Activated naive CD4-positive, alpha-beta T cell treated with anti-CD3 and anti-CD28 coated beads for 36 hours (primary cell): ENCODE results near the gene SRGAP2B. TPM values are rescaled to one million over a fixed set of nuclear protein-coding genes. Genes with fewer than 3 reads are reported as not detected.
"Not testable (repeated sequence)": the region's sequence is repeated elsewhere in the genome, so short reads cannot be mapped to it uniquely, and the experiment has no call there.

Source experiments
- CTCF ChIA-PET: fragments of 350-600 bp; sonication (Branson Sonifier 250); formaldehyde crosslinking; loops from one replicate; lab custom pipeline; 2021; ENCODE audit warnings: antibody characterized with exemption; lab: Charles Lee
- DNase-seq: peaks from one replicate; pipeline ENCODE4 v3.0.0-alpha.2; 2020
- H3K27ac Mint-ChIP-seq: one replicate; pipeline ENCODE4 v1.8.0; 2021; ENCODE audit warnings: mild to moderate bottlenecking, mixed read lengths
- H3K27me3 Mint-ChIP-seq: one replicate; pipeline ENCODE4 v1.8.0; 2021; ENCODE audit warnings: low read depth, mixed read lengths
- H3K36me3 Mint-ChIP-seq: one replicate; pipeline ENCODE4 v1.8.0; 2021; ENCODE audit warnings: low read depth, mixed read lengths
- H3K4me1 Mint-ChIP-seq: one replicate; pipeline ENCODE4 v1.8.0; 2021; ENCODE audit warnings: low read depth, mixed read lengths
- H3K4me3 Mint-ChIP-seq: one replicate; pipeline ENCODE4 v1.8.0; 2021; ENCODE audit warnings: mild to moderate bottlenecking, moderate library complexity, mixed read lengths
- H3K9me3 Mint-ChIP-seq: one replicate; pipeline ENCODE4 v1.8.0; 2021; ENCODE audit warnings: mixed read lengths
- intact Hi-C: fragments of 100-400 bp; cut with micrococcal nuclease; formaldehyde crosslinking; loops from one replicate; pipeline ENCODE4 v1.15.1; 2023
- total RNA-seq, 2 experiments: library from RNA; stranded (reverse); gene quantifications; one replicate each; pipeline ENCODE4 v1.2.3, GENCODE V29; 2021

Gene SRGAP2B
- total RNA-seq, 2 experiments from 2014 or later: 22.4 to 24.2 TPM

DNA sequence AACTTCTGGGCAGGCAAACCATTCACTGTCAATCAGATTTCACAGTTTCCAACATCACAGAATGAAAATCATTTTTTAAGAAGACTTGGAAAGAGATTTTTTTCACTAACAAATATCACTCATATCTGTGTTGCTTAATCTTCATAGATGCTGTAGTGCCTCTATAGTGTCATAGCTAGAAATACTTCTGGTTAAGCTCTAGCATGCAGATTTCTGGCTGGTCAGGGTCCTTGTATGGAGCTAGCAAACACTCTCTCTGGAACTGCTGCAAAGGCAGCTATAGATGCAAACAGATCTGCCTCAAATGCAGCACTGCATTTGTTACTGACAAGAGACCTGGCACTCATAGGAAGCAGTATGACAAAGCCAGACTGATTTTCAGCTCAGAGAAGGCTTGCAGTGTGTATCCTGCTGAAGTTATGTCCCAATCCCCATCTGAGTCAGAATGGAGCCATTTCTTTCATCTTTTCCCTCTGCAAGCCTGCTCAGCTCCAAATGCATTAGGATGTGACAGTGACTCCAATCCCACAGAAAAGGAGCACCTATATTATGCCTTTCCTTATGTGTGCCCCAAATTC lies 99.2 kb downstream of the SRGAP2B start:
- DNase-seq, intact Hi-C loops, H3K27me3 Mint-ChIP-seq, H3K27ac Mint-ChIP-seq, H3K4me1 Mint-ChIP-seq, H3K36me3 Mint-ChIP-seq, CTCF ChIA-PET, H3K4me3 Mint-ChIP-seq, H3K9me3 Mint-ChIP-seq: not testable (repeated sequence)

DNA sequence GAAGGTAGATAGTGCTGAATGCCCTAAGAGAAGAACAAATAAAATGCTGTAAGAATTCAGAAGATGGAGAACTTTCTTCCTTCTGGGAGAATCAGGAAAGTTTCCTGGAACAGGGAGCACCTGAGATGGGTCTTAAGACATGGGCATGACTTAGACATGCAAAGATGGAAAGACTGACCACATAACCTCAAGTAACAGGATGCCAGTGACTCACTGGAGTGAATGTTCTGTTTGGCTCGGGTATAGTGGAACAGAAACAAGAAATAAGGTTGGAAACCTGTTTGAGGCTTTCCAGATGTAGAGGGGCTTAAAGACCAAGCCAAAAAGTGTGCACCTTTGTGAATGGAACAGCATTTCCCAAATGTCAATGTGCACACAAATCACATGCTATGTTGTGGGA lies 102.2 kb downstream of the SRGAP2B start:
- H3K27ac Mint-ChIP-seq, intact Hi-C loops, CTCF ChIA-PET, H3K36me3 Mint-ChIP-seq, H3K9me3 Mint-ChIP-seq, H3K4me3 Mint-ChIP-seq, H3K27me3 Mint-ChIP-seq, DNase-seq, H3K4me1 Mint-ChIP-seq: not testable (repeated sequence)

DNA sequence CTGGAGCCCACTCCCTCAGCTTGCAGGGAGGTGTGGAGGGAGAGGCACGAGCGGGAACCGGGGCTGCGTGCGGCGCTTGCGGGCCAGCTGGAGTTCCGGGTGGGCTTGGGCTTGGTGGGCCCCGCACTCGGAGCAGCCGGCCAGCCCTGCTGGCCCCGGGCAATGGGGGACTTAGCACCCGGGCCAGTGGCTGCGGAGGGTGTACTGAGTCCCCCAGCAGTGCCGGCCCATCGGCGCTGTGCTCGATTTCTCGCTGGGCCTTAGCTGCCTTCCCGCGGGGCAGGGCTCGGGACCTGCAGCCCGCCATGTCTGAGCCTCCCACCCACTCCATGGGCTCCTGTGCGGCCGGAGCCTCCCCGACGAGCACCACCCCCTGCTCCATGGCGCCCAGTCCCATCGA lies 104.5 kb downstream of the SRGAP2B start:
- H3K27me3 Mint-ChIP-seq, H3K4me3 Mint-ChIP-seq, intact Hi-C loops, H3K4me1 Mint-ChIP-seq, H3K36me3 Mint-ChIP-seq, H3K27ac Mint-ChIP-seq, DNase-seq, H3K9me3 Mint-ChIP-seq, CTCF ChIA-PET: not testable (repeated sequence)

DNA sequence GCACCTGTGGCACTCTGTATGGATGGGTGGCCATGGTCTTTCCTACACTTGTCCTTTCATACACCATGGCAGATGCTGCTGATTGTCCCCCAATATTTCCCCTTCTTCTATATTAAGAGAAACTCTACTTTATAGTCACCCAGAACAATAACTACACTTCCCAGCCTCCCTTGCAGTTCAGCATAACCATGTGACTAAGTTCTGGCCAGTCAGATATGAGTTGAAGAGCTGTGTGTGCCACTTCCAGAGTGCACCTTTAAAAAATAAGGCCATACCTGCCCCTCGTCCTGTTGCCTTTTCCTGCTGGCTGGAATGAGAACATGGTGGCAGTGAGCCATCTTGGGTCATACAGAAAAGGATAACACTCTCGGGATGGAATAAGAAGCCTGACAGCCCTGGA lies 108.0 kb downstream of the SRGAP2B start:
- CTCF ChIA-PET, H3K36me3 Mint-ChIP-seq, intact Hi-C loops, H3K27me3 Mint-ChIP-seq, H3K4me1 Mint-ChIP-seq, H3K9me3 Mint-ChIP-seq, H3K27ac Mint-ChIP-seq, H3K4me3 Mint-ChIP-seq, DNase-seq: not testable (repeated sequence)

DNA sequence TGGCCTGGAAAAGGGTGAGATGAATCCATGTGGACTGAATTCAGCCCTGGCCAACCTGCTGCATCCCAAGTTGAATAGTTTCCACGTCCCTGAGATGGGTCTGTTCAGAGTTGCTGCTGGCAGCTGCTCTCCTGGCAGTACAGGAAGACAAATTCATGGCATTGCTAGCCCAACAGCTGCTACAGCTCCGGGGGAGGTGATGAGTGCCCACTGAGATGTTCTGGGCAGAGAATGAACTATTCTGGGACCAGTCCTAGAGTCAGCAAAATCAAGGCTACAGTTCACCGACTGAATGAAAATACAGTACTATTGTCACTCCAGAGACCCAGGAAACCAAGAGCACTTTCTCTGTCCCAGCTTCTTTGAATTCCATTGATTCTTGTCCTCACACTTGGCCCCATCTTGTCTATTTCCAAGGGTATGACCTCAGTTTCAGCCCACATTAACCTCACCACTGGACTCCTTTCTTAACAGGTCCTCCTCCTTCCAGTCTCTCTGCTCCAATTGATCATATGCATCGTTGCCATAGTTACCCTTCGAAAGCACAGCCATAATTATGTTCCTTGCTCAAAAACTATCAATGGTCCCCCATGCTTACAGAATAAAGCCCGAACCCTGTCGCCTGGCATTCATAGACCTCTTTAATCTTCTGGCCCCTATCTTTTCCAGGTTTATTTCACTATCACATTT lies 108.8 kb downstream of the SRGAP2B start:
- H3K27ac Mint-ChIP-seq, H3K36me3 Mint-ChIP-seq, H3K4me3 Mint-ChIP-seq, H3K9me3 Mint-ChIP-seq, intact Hi-C loops, DNase-seq, H3K4me1 Mint-ChIP-seq, CTCF ChIA-PET, H3K27me3 Mint-ChIP-seq: not testable (repeated sequence)

DNA sequence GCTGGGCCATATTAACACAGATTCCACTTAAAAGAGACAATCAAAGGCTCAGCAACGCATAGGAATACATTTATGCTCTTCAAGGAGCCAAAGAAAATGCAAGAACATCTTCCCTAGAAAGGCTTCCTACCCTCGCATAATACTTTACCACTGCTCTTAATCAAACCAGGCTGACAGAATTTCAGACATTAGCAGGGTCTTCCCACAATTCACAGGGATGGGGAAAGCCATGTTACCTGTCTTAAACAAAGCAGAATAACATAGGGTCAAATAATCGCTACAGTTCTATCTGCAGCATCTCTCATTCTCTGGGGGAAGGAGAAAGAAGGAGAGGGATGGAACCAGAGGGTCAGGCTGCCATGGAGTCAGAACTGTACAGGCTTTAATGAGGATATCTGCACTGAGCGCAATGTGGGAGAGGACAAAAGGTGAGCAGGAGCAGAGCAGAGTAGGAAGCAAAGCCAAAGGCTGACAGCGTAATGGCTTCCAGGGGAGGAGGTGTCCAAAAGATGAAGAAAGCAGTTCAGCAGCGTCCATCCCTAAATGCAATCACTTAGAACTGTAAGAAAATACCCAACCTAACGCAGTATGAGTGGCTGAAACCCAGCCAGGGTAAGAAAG lies 109.5 kb downstream of the SRGAP2B start:
- H3K4me1 Mint-ChIP-seq, H3K4me3 Mint-ChIP-seq, intact Hi-C loops, DNase-seq, H3K9me3 Mint-ChIP-seq, H3K27me3 Mint-ChIP-seq, CTCF ChIA-PET, H3K36me3 Mint-ChIP-seq, H3K27ac Mint-ChIP-seq: not testable (repeated sequence)

DNA sequence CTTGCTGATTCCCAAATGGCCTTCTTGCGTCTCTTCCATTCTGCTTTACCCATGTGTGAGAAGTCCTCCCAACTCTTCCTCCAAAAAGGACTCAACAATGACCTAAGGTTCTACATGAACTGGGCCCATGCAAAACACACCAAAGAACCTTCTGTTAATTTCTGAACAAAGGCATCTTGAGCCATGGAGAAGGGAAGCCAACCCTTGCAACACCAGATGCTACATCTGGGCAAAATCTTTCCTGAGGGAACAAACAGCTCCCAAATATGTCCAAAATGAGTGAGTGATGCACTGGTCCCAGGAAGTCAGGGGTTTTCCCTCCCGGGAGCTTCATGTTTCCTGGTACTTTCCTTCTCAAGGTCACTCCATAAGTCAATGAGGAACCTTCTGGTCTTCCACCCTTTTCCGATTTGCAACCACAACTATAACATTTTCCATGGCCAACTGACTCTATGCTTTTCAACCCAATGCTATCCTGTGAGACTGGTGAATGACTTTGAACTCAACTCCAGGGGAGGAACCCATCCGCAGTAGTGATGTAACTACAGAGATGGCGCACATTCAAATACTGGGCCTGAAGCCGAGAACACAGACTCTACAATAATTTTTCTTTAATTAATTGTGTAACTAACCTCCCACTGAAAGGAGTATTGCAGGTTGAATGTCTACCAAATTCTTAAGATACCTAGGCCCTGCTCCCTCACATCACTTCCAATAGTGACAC lies 112.2 kb downstream of the SRGAP2B start:
- H3K27me3 Mint-ChIP-seq, H3K27ac Mint-ChIP-seq, H3K4me1 Mint-ChIP-seq, H3K4me3 Mint-ChIP-seq, intact Hi-C loops, H3K36me3 Mint-ChIP-seq, H3K9me3 Mint-ChIP-seq, DNase-seq, CTCF ChIA-PET: not testable (repeated sequence)

DNA sequence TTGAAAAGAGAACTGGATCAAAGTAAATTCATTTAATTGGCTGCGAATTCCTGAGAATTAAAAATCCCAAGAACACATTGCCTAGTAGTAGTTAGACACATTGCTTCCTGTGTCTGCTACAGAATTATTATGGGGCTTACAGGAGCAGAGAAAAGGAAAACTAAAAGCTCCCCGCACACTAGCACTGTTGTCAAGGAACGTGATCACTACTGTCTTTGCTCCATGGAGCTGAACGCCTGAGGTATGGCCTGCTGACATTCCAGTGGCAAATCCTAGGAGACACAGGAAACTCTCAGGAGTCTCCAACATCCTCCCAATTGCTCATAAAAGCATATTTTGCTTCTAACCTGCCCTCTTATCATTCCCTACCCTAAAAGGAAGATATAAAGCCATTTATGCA lies 114.0 kb downstream of the SRGAP2B start:
- H3K27me3 Mint-ChIP-seq, H3K27ac Mint-ChIP-seq, DNase-seq, intact Hi-C loops, H3K4me3 Mint-ChIP-seq, CTCF ChIA-PET, H3K9me3 Mint-ChIP-seq, H3K4me1 Mint-ChIP-seq, H3K36me3 Mint-ChIP-seq: not testable (repeated sequence)

DNA sequence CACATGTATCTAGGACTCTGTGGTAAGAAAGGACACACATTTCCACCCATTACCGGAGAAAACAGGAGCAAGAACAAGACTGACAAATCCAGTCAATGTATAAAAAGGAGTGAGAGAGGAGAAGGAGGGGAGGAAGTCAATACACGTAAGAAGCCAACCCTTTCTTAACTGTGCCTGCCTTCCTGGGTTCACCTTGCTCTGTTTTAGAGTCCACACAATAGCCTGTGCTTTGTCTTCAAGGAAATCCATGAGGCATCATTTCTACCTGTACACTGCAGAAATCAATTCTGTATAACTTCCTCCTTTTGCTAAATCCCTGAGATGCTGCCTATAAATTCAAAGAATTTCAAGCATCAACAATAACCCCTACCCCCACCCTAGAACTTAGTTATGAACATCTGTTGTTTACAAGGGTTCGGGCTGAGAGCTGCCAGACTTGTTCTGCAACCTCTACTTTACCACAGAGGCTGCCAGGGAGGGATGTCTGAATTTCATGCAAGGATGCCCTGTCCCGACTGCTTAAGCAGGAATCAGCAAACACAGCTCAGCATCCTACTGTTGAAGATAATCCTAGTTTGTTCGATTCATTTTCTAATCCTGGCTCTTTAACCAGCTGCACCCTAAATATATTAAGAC lies 115.0 kb downstream of the SRGAP2B start:
- H3K4me1 Mint-ChIP-seq, CTCF ChIA-PET, H3K27me3 Mint-ChIP-seq, DNase-seq, H3K27ac Mint-ChIP-seq, H3K36me3 Mint-ChIP-seq, H3K4me3 Mint-ChIP-seq, H3K9me3 Mint-ChIP-seq, intact Hi-C loops: not testable (repeated sequence)

DNA sequence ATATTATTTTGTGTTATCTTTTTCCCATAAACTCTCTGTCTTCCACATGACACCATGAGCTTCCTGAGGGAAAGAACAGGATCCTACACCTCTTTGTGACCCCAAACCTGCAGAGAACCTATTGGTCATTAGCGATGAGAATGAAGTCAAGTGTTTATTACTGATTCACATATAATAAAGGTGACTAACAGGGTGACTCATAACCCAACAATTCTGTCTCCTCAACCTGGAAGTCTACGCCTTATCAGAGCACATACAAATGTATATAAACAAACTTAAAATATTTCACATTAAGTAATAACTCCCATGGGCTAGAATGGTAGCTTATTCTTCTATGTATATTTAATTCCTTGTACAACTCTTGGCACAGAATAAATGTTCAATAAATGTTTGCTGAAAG lies 117.3 kb downstream of the SRGAP2B start:
- H3K4me3 Mint-ChIP-seq, H3K9me3 Mint-ChIP-seq, CTCF ChIA-PET, H3K36me3 Mint-ChIP-seq, H3K27ac Mint-ChIP-seq, H3K27me3 Mint-ChIP-seq, intact Hi-C loops, H3K4me1 Mint-ChIP-seq, DNase-seq: not testable (repeated sequence)

DNA sequence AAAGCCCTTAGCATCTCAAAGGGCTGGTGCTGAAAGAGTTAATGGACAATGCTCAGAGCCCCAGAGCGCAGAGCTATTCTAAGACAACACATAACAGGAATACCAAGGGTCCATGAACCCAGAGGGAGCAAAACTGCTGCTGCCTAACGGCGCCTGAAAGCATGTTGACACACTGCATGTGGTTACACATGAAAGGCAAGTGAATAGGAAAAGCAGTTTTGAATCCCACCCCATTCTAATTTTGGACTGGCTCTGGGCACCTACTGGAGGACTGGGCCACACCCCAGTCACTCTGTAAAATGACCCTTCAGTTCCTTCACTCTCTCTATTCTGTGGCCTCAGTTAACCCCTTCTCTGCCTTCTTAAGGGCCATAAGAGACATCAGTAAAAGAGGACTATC lies 123.2 kb downstream of the SRGAP2B start:
- H3K9me3 Mint-ChIP-seq, intact Hi-C loops, CTCF ChIA-PET, H3K4me3 Mint-ChIP-seq, H3K4me1 Mint-ChIP-seq, DNase-seq, H3K36me3 Mint-ChIP-seq, H3K27ac Mint-ChIP-seq, H3K27me3 Mint-ChIP-seq: not testable (repeated sequence)

DNA sequence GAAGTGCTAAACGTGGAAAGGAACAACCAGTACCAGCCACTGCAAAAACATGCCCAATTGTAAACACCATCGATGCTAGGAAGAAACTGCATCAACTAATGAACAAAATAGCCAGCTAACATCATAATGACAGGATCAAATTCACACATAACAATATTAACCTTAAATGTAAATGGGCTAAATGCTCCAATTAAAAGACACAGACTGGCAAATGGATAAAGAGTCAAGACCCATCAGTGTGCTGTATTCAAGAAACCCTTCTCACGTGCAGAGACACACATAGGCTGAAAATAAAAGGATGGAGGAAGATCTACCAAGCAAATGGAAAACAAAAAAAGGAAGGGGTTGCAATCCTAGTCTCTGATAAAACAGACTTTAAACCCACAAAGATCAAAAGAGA lies 128.6 kb downstream of the SRGAP2B start:
- H3K27me3 Mint-ChIP-seq, H3K36me3 Mint-ChIP-seq, CTCF ChIA-PET, H3K9me3 Mint-ChIP-seq, H3K27ac Mint-ChIP-seq, H3K4me1 Mint-ChIP-seq, H3K4me3 Mint-ChIP-seq, intact Hi-C loops, DNase-seq: not testable (repeated sequence)
